GM12874 (cell line): ENCODE data around the gene ZC2HC1B.

Experiments used
- TF ChIP-seq, protein P1 (sequence below): IDR thresholded peaks from 2 replicates; pipeline ENCODE4 v1.5.1; 2011; ENCODE audit warnings: low read depth, mild to moderate bottlenecking, control low read depth, low read length, moderate library complexity; ENCODE audit not compliant: insufficient read depth

The ZC2HC1B gene

DNA sequence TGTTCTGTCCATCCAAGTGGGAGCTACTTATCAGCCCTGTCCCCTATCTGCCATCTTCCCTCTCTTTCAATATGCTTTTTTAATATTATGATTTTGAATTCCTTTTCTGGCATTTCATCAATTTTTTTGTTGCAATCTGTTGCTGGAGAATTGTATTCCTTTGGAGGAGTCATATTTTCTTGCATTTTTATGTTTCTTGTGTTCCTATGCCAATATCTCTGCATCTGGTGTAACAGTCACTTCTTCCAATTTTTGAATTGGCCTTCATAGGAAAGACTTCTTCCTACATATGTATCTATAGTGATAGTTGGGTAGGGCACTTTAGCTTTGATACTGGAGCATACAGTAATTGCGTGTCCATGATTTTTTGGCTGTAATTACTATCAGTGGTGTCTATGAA, 70.1 kb downstream of the ZC2HC1B start:
- TF ChIP-seq, protein P1, sequence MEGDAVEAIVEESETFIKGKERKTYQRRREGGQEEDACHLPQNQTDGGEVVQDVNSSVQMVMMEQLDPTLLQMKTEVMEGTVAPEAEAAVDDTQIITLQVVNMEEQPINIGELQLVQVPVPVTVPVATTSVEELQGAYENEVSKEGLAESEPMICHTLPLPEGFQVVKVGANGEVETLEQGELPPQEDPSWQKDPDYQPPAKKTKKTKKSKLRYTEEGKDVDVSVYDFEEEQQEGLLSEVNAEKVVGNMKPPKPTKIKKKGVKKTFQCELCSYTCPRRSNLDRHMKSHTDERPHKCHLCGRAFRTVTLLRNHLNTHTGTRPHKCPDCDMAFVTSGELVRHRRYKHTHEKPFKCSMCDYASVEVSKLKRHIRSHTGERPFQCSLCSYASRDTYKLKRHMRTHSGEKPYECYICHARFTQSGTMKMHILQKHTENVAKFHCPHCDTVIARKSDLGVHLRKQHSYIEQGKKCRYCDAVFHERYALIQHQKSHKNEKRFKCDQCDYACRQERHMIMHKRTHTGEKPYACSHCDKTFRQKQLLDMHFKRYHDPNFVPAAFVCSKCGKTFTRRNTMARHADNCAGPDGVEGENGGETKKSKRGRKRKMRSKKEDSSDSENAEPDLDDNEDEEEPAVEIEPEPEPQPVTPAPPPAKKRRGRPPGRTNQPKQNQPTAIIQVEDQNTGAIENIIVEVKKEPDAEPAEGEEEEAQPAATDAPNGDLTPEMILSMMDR: no peak

DNA sequence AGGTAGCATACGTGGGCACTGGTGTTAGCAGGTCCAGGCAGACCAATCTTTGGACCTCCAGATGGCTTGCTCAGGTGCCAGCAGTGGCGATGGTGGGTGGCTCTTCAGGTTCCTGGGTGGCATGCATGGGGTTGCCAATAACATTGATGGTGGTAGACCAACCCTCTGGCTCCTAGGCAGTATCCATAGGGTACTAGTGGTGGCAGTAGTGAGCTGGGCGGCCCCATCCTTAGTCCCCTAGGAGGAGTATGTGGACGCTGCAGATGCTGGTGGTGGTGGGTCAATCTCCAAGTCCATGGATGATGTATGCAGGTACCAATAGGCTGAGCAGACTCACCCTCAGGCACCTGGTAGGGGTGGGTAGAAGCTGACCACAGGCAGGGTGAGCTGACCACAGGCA, 70.6 kb downstream of the ZC2HC1B start:
- TF ChIP-seq, protein P1: no peak

DNA sequence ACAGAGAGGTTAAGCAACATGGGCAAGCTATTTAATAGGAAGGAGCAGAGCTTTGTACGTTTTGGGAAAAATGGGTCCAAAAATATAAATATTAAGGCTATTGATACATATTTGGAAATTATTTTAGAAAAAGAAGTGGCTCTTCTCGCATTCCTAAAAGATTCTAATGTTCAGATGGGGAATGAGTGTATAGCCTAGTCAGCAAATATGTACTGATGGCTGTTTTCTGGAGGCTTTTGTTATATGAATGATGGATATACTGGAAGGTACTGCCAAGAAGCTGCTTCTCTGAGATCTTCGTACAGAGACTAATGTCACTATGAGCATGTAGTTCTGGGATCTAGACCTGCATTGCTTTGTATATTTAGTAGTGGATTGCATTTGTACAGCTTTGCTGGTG, 72.1 kb downstream of the ZC2HC1B start:
- TF ChIP-seq, protein P1: no peak

DNA sequence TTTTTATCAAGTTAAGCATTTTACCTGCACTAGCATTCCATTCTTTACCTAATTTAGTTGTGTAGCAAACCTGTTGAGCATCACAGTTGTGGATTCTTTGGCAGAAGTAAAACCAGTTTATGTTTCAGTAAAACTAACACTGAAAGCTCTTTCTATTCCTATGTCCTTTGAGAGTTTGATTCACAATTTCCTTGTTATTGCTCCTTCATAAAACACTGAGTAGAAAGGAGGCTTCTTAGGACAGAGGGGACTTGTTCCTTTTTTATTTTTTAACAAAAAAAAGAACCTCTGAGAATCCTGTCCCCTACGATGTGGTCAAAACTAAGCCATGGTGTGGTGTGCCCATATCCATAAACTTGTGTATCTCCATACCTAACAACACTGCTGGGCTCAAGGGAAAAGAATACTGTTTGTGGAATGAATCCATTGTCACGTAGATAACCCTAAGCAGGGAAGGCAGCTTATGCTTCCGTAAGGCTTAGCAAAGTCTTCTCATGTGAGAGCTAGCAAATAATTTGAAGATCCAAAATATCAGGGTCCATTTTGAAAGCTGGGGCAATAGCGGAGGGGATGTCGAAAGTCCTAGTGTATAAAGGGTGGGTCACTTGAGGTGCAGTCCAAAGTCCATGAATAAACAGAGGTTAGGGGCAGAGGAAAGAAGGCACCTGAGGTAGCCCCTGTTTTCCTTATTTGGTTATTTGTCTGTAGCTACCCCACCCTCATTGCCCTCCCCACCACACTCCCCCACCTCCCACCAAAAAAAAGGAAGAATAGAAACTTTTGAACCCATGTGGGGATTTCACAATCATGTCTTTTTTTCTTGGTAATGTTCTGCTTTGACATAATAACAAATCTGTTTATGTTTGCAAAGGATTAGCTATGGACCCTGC, 72.7 kb downstream of the ZC2HC1B start:
- TF ChIP-seq, protein P1: no peak

DNA sequence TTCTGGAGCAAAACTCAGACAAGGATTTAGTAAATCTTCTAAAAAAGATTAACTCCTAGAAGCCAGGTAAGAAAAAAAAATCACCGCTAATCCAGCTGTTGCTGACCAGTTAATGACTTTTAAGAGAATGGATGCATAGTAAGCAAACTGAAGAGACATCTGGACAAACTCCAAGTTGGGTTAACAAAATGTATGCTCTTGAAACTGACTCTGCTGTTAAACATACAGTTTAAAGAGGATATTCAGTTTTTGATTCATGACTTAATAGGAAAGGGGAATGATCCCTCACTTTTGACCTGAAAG, 73.3 kb downstream of the ZC2HC1B start:
- TF ChIP-seq, protein P1: no peak

DNA sequence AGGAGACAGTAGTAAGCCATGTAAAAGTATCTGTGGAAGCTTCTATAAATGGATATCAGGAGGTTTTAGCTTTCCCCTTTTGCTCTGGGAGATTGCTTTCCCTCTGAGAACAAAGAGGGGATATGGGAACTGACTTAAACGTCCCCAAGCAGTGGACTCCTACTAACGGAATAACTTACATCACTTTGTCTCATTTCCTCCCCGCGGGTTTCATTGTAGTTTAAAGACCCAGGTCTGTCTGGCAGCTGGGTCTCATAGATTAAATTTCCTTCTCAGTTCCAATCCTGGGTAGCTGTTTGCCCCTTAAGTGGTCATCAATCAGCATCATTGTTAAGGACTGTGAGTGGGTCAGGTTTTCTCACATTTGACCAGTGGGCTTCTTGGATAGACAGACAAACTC, 75.1 kb downstream of the ZC2HC1B start:
- TF ChIP-seq, protein P1: no peak

DNA sequence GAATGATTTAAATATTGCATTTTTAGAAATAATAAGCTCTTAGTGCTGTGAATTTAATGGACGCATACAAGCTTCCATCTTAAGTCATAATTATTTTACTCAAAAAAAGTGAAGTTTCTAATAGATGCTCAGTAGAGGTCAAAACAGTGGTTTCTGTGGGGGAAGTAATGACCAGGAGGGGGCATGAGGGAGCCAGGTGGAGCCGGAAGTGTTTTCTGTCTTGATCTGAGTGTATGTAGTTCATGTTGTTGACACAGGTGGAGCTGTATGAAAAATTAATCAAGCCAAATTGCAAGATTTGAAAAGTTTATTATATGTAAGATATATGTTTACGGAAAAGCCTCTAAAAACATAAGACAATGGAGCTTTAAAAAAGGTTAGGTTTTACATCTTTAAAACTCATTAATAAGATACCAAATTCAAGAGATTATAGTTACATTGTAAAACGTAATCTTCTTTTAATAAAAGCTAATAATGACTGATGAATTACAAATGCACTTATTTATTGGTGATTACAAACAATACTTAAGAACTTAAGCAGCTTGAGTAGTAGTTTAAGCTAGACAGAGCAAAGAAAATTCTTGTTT, 75.8 kb downstream of the ZC2HC1B start:
- TF ChIP-seq, protein P1: peak; percentile 77
